ENCODE results near the gene HERPUD2.

DNA sequence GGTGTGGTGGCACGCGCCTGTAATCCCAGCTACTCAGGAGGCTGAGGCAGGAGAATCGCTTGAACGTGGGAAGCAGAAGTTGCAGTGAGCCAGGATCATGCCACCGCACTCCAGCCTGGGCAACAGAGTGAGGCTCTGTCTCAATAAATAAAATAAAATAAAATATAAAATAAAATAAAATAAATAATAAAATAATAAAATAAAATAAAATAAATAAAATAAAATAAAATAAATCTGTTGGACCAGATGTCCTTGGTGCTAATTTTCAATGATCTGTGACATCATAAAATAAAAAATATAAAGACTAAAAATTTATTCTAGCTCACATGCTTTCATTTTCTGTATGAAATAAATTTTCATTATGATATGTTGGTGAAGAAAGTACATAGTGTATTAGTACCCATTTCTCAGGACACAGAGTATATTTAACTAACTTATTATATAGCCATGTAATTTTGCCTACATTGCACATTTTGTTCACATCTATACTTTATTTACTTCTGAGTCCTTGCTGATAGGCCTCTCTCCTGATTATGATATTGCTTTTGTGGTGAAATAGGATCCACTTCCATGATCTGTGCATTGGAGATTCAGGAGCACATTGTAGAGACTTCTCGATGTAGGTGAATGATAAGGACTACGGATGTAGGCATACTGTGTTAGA is 17.8 kb upstream of the HERPUD2 start:
- TF ChIP-seq, protein P1, sequence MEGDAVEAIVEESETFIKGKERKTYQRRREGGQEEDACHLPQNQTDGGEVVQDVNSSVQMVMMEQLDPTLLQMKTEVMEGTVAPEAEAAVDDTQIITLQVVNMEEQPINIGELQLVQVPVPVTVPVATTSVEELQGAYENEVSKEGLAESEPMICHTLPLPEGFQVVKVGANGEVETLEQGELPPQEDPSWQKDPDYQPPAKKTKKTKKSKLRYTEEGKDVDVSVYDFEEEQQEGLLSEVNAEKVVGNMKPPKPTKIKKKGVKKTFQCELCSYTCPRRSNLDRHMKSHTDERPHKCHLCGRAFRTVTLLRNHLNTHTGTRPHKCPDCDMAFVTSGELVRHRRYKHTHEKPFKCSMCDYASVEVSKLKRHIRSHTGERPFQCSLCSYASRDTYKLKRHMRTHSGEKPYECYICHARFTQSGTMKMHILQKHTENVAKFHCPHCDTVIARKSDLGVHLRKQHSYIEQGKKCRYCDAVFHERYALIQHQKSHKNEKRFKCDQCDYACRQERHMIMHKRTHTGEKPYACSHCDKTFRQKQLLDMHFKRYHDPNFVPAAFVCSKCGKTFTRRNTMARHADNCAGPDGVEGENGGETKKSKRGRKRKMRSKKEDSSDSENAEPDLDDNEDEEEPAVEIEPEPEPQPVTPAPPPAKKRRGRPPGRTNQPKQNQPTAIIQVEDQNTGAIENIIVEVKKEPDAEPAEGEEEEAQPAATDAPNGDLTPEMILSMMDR (IDR thresholded peaks at IDR 0.05), result no peak
- TF ChIP-seq POLR2A (IDR thresholded peaks at IDR 0.05), result no peak
